Measurements from ENCODE around the gene FAM222B. TPM values are rescaled to one million over a fixed set of nuclear protein-coding genes. Genes with fewer than 3 reads are reported as not detected.

The FAM222B gene
- total and polyA plus RNA-seq, 4 donors, result 3.6 to 18.7 (median 11.5) TPM

DNA sequence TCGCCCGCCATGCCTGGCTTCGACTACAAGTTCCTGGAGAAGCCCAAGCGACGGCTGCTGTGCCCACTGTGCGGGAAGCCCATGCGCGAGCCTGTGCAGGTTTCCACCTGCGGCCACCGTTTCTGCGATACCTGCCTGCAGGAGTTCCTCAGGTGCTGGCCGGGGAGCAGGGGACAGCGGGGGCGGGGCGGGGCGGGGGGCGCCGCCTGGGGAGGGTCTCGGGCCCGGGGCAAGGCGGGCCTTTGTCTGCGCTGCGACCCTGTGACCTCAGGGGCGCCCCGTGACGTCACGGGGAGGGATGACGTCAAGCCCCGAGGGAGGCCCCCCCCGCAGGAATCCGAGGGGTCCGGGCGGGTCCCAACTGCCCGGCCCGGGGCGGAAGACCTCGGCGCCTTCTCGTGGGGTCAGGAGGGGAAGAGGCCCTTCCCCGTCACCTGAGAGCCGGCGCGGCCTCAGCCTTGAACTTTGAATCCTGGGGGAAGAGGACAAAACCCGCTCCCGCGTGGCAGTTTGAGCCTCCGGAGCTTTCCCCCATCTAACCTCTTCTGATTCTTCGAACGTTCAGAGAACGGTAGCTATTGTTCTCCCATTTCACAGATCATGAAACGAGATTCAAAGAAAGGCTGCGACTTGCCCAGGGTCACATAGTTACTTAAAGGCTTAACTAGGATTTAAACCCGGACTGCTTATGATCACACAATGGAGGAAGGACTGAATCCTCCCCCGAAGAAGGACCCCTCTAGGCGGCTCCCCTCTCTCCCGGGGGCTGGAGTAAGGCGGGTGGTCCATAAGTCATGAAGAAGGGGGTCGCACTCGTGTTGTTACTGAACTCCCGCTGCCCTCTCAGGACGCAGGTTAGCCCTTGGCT is 98.3 kb downstream of the FAM222B start:
- intact Hi-C loops (cut with DNase I), result loop anchor here in 1 of 2 donors (1.0 kb wide), 1 partner anchor 16 kb away; the partner anchor contains the start of gene NEK8
- peak overlapping the region; percentile 59 to 71 for H3K4me3 ChIP-seq (ENCODE audit: low read length in 2 of 2)
- H3K36me3 ChIP-seq (ENCODE audit: control insufficient read depth in 1 of 2, insufficient read depth in 2 of 2, low read length in 1 of 2), result no peaks in the 10 kb centered on the region
- H3K4me1 ChIP-seq (ENCODE audit: control insufficient read depth in 1 of 2, insufficient read depth in 2 of 2, low read length in 2 of 2), result no peaks in the 10 kb centered on the region
- H3K27me3 ChIP-seq (ENCODE audit: control insufficient read depth in 1 of 2, insufficient read depth in 2 of 2, low read length in 1 of 2), result no peaks in the 10 kb centered on the region
- no peaks in the 10 kb centered on the region for H3K9me3 ChIP-seq (ENCODE audit: control insufficient read depth, low read length)
- 2% methylated on average over 45 to 61 of the region's 61 CpGs for WGBS, 2 donors
- ATAC-seq (ENCODE audit: low FRiP score) (peak; percentile 34), DNase-seq (peak; percentile 66 to 88)
- peak overlapping the region in 1 of 2 donors; percentile 81 for H3K27ac ChIP-seq (ENCODE audit: low read depth in 1 of 2, low read length in 2 of 2)

GRCh38 chr17:28743243-28744103 is 99.1 kb downstream of the FAM222B start, which contains the start of gene TRAF4:
Gene TRAF4, plus strand, starts transcription at chr17:28744011. Its CDS starts 102 bp downstream, at chr17:28744113.
- H3K27ac ChIP-seq (ENCODE audit: low read depth in 1 of 2, low read length in 2 of 2), result peak within 1 kb of the TSS in 1 of 2 donors; percentile 81
- DNase-seq, result peak; percentile 85 to 92

DNA sequence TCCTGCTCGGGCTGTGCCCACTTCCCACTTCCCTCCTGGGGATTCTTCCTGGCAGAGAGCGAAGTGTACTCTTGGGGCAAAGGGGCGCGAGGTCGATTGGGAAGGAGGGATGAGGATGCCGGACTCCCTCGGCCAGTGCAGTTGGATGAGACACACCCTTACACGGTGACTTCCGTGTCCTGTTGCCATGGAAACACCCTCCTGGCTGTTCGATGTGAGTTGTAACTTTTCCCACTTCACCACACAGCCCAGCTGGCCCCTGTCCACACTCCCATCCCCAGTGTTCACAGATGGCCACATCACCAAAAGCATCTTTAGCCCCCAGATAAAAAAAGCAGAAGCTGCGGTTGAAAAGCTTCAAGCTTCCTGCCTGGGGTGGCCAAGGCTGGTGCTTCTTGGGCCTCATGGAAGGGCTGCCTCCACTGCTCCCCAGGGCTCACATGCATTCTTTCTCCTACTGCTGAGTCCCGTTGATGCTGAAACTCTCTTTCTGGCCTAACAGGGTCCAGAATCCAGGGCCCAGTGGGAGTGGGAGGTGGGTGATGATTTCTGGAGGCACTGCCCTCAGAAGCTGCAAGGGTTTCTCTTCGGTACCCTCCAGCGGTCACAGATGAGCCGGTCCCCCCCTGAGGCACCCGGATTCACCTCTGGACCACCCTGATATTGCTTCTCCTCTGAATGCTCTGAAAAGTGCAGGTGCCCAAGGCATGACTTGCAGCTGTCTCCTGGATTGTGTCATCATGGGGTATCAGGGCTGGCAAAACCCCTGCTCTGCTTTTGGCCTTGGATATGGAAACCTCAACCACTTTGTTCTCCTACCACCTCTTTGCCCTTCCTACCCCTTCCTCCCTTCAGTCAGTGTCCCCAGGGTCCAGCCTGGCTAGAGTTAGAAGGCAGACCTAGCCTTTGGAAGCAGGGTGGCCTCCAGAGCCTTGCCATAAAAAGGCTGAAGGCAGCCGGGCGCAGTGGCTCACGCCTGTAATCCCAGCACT is 100.9 kb downstream of the FAM222B start:
- Histone ChIP-seq H3K36me3 (ENCODE audit: control insufficient read depth in 1 of 2, insufficient read depth in 2 of 2, low read length in 1 of 2) (no peaks in the 10 kb centered on the region), H3K4me3 (ENCODE audit: low read length in 2 of 2) (no peak overlapping the region), H3K27ac (ENCODE audit: low read depth in 1 of 2, low read length in 2 of 2) (no peak overlapping the region), H3K4me1 (ENCODE audit: control insufficient read depth in 1 of 2, insufficient read depth in 2 of 2, low read length in 2 of 2) (no peaks in the 10 kb centered on the region), H3K27me3 (ENCODE audit: control insufficient read depth in 1 of 2, insufficient read depth in 2 of 2, low read length in 1 of 2) (no peaks in the 10 kb centered on the region), H3K9me3 (ENCODE audit: control insufficient read depth, low read length) (no peaks in the 10 kb centered on the region)
- 77 to 82% methylated on average over 19 of the region's 19 CpGs for WGBS, 2 donors
- ATAC-seq (ENCODE audit: low FRiP score), result no peak
- intact Hi-C loops (cut with DNase I), result no loop called here
- no peak for DNase-seq

More at GRCh38 chr17:28743243-28744103, 99.1 kb downstream of the FAM222B start, which contains the start of gene TRAF4:
- Histone ChIP-seq H3K27me3 (ENCODE audit: control insufficient read depth in 1 of 2, insufficient read depth in 2 of 2, low read length in 1 of 2) (no peaks in the 10 kb centered on the region), H3K36me3 (ENCODE audit: control insufficient read depth in 1 of 2, insufficient read depth in 2 of 2, low read length in 1 of 2) (no peaks in the 10 kb centered on the region), H3K4me1 (ENCODE audit: control insufficient read depth in 1 of 2, insufficient read depth in 2 of 2, low read length in 2 of 2) (no peaks in the 10 kb centered on the region), H3K4me3 (ENCODE audit: low read length in 2 of 2) (peak within 1 kb of the TSS; percentile 59 to 71), H3K9me3 (ENCODE audit: control insufficient read depth, low read length) (no peaks in the 10 kb centered on the region)
- intact Hi-C loops (cut with DNase I), result loop anchor here in 1 of 2 donors (1.0 kb wide), 1 partner anchor 15 kb away; the partner anchor contains the start of gene NEK8
- WGBS, 2 donors, result 0 to 1% methylated on average over 63 to 70 of the region's 70 CpGs
- ATAC-seq (ENCODE audit: low FRiP score), result peak; percentile 91

GRCh38 chr17:28740406-28741357 is 101.9 kb downstream of the FAM222B start:
- Histone ChIP-seq H3K4me1 (ENCODE audit: control insufficient read depth in 1 of 2, insufficient read depth in 2 of 2, low read length in 2 of 2) (no peaks in the 10 kb centered on the region), H3K27ac (ENCODE audit: low read depth in 1 of 2, low read length in 2 of 2) (no peak overlapping the region), H3K9me3 (ENCODE audit: control insufficient read depth, low read length) (no peaks in the 10 kb centered on the region), H3K27me3 (ENCODE audit: control insufficient read depth in 1 of 2, insufficient read depth in 2 of 2, low read length in 1 of 2) (no peaks in the 10 kb centered on the region), H3K4me3 (ENCODE audit: low read length in 2 of 2) (no peak overlapping the region), H3K36me3 (ENCODE audit: control insufficient read depth in 1 of 2, insufficient read depth in 2 of 2, low read length in 1 of 2) (no peaks in the 10 kb centered on the region)
- DNase-seq (peak in 1 of 2 donors; percentile 51), ATAC-seq (ENCODE audit: low FRiP score) (no peak)
- WGBS, 2 donors, result 86% methylated on average over 10 of the region's 10 CpGs
- intact Hi-C loops (cut with DNase I), result no loop called here

DNA sequence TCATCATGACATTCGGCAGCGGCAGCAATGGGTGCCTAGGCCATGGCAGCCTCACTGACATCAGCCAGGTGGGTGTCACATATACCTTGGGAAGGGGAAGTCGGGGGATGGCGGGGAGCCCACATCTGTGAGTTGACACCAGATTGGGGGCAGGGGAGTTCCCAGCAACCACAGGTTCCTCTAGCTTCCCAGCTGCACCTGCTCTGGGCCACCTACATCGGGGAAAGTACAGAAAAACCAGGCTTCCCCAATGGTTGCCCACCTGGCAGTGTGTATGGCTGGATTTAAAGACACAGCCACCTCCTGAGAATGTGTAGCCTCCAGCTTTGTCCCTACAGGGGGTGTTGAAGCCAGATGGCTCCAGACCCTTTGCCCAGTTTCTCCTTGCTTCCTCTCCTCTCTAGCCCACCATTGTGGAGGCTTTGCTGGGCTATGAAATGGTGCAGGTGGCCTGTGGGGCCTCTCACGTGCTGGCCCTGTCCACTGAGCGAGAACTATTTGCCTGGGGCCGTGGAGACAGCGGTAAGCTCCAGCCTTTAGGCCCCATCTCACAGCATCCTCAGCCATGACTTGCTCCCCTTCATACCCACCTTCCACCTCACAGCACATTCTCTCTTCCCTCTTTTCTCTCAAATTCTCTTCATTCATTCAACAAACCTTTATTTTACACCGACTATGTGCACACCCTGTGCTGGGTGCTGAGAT is 103.8 kb downstream of the FAM222B start:
- ATAC-seq (ENCODE audit: low FRiP score) (no peak), DNase-seq (no peak)
- H3K4me1 ChIP-seq (ENCODE audit: control insufficient read depth in 1 of 2, insufficient read depth in 2 of 2, low read length in 2 of 2), result no peaks in the 10 kb centered on the region
- 91 to 94% methylated on average over 10 of the region's 10 CpGs for WGBS, 2 donors
- no peak overlapping the region for H3K27ac ChIP-seq (ENCODE audit: low read depth in 1 of 2, low read length in 2 of 2)
- H3K36me3 ChIP-seq (ENCODE audit: control insufficient read depth in 1 of 2, insufficient read depth in 2 of 2, low read length in 1 of 2), result no peaks in the 10 kb centered on the region
- no peaks in the 10 kb centered on the region for H3K9me3 ChIP-seq (ENCODE audit: control insufficient read depth, low read length)
- H3K4me3 ChIP-seq (ENCODE audit: low read length in 2 of 2), result no peak overlapping the region
- no peaks in the 10 kb centered on the region for H3K27me3 ChIP-seq (ENCODE audit: control insufficient read depth in 1 of 2, insufficient read depth in 2 of 2, low read length in 1 of 2)
- intact Hi-C loops (cut with DNase I), result no loop called here

GRCh38 chr17:28737770-28738679 is 104.6 kb downstream of the FAM222B start:
- Histone ChIP-seq H3K4me3 (ENCODE audit: low read length in 2 of 2) (no peak overlapping the region), H3K4me1 (ENCODE audit: control insufficient read depth in 1 of 2, insufficient read depth in 2 of 2, low read length in 2 of 2) (no peaks in the 10 kb centered on the region), H3K27me3 (ENCODE audit: control insufficient read depth in 1 of 2, insufficient read depth in 2 of 2, low read length in 1 of 2) (no peaks in the 10 kb centered on the region), H3K27ac (ENCODE audit: low read depth in 1 of 2, low read length in 2 of 2) (no peak overlapping the region), H3K9me3 (ENCODE audit: control insufficient read depth, low read length) (no peaks in the 10 kb centered on the region), H3K36me3 (ENCODE audit: control insufficient read depth in 1 of 2, insufficient read depth in 2 of 2, low read length in 1 of 2) (no peaks in the 10 kb centered on the region)
- 90 to 93% methylated on average over 22 of the region's 22 CpGs for WGBS, 2 donors
- intact Hi-C loops (cut with DNase I), result no loop called here
- DNase-seq (no peak), ATAC-seq (ENCODE audit: low FRiP score) (no peak)

Measured in aorta (tissue), 5 donors.